ENCODE measurements around the gene CKAP4. TPM values are rescaled to one million over a fixed set of nuclear protein-coding genes. Genes with fewer than 3 reads are reported as not detected.

Gene CKAP4
- total RNA-seq, 2 experiments from 2014 or later, result 14.7 to 15.7 TPM

GRCh38 chr12:106273491-106273890 lies 25.7 kb upstream of the CKAP4 start:
- no peaks in the 10 kb centered on the region for H3K36me3 Mint-ChIP-seq (ENCODE audit: low read depth)
- ChIA-PET CTCF (interaction anchor here (1.5 kb wide), 1 partner anchor 9 kb away, joined by 3 read pairs; no protein-coding TSS in a partner anchor), POLR2A (interaction anchor here (2.2 kb wide), 1 partner anchor 28 kb away, joined by 7 read pairs; no protein-coding TSS in a partner anchor)
- H3K4me3 Mint-ChIP-seq, result no peak overlapping the region
- Histone ChIP-seq H3K27ac (ENCODE audit: low read depth in 1 of 2, low read length in 2 of 2) (no peak overlapping the region), H3K36me3 (ENCODE audit: insufficient read depth, low read length) (no peaks in the 10 kb centered on the region), H3K4me1 (ENCODE audit: insufficient read depth, low read length) (peaks cover 2% of the 10 kb centered on the region), H3K4me3 (ENCODE audit: low read length) (no peak overlapping the region), H3K27me3 (ENCODE audit: control insufficient read depth in 1 of 2, insufficient read depth in 2 of 2, low read length in 2 of 2) (no peaks in the 10 kb centered on the region), H3K9me3 (ENCODE audit: control insufficient read depth in 1 of 2, insufficient read depth in 1 of 2, low read length in 2 of 2) (no peaks in the 10 kb centered on the region)
- H3K27ac Mint-ChIP-seq, result no peak overlapping the region
- no peaks in the 10 kb centered on the region for H3K9me3 Mint-ChIP-seq
- intact Hi-C loops (cut with DNase I, micrococcal nuclease), result no loop called here
- ATAC-seq (ENCODE audit: poor library complexity) (no peak), DNase-seq (no peak)
- H3K27me3 Mint-ChIP-seq, result no peaks in the 10 kb centered on the region
- no peak for TF ChIP-seq CTCF (IDR thresholded peaks at IDR 0.05)
- H3K4me1 Mint-ChIP-seq (ENCODE audit: low read depth), result no peaks in the 10 kb centered on the region

- H3K27me3 ChIP-seq (ENCODE audit: control insufficient read depth in 1 of 2, insufficient read depth in 2 of 2, low read length in 2 of 2), result no peaks in the 10 kb centered on the region
- no peak for TF ChIP-seq CTCF (IDR thresholded peaks at IDR 0.05)
- intact Hi-C loops (cut with DNase I, micrococcal nuclease), result no loop called here
- DNase-seq (no peak), ATAC-seq (ENCODE audit: poor library complexity) (no peak)
- POLR2A ChIA-PET, result interaction anchor here (1.5 kb wide), 1 partner anchor 31 kb away, joined by 3 read pairs; the partner anchor contains the start of gene TCP11L2
- H3K27ac ChIP-seq (ENCODE audit: low read depth in 1 of 2, low read length in 2 of 2), result no peak overlapping the region
- Mint-ChIP-seq H3K27ac (no peak overlapping the region), H3K9me3 (no peaks in the 10 kb centered on the region), H3K4me3 (no peak overlapping the region), H3K4me1 (ENCODE audit: low read depth) (peaks cover 8% of the 10 kb centered on the region), H3K27me3 (no peaks in the 10 kb centered on the region), H3K36me3 (ENCODE audit: low read depth) (no peaks in the 10 kb centered on the region)
- peaks cover 11% of the 10 kb centered on the region for H3K4me1 ChIP-seq (ENCODE audit: insufficient read depth, low read length)
- no peaks in the 10 kb centered on the region for H3K9me3 ChIP-seq (ENCODE audit: control insufficient read depth in 1 of 2, insufficient read depth in 1 of 2, low read length in 2 of 2)
- no peaks in the 10 kb centered on the region for H3K36me3 ChIP-seq (ENCODE audit: insufficient read depth, low read length)
- CTCF ChIA-PET, result interaction anchor here (1.4 kb wide), 1 partner anchor 10 kb away, joined by 3 read pairs; no protein-coding TSS in a partner anchor
- no peak overlapping the region for H3K4me3 ChIP-seq (ENCODE audit: low read length)
Observed at GRCh38 chr12:106271575-106272505, 24.0 kb upstream of the CKAP4 start.

GRCh38 chr12:106269150-106269771 lies 21.4 kb upstream of the CKAP4 start:
- TF ChIP-seq CTCF (IDR thresholded peaks at IDR 0.05), result no peak
- H3K4me3 ChIP-seq (ENCODE audit: low read length), result no peak overlapping the region
- DNase-seq (no peak), ATAC-seq (ENCODE audit: poor library complexity) (no peak)
- Mint-ChIP-seq H3K36me3 (ENCODE audit: low read depth) (no peaks in the 10 kb centered on the region), H3K4me3 (no peak overlapping the region), H3K27ac (no peak overlapping the region), H3K4me1 (ENCODE audit: low read depth) (peaks cover 8% of the 10 kb centered on the region), H3K9me3 (no peaks in the 10 kb centered on the region), H3K27me3 (no peaks in the 10 kb centered on the region)
- ChIA-PET CTCF (interaction anchor here (1.2 kb wide), 1 partner anchor 19 kb away, joined by 3 read pairs; no protein-coding TSS in a partner anchor), POLR2A (interaction anchor here (1.4 to 1.9 kb wide), 2 partner anchors 32 kb away, joined by 6 read pairs; no protein-coding TSS in a partner anchor)
- H3K27me3 ChIP-seq (ENCODE audit: control insufficient read depth in 1 of 2, insufficient read depth in 2 of 2, low read length in 2 of 2), result no peaks in the 10 kb centered on the region
- H3K9me3 ChIP-seq (ENCODE audit: control insufficient read depth in 1 of 2, insufficient read depth in 1 of 2, low read length in 2 of 2), result no peaks in the 10 kb centered on the region
- H3K36me3 ChIP-seq (ENCODE audit: insufficient read depth, low read length), result no peaks in the 10 kb centered on the region
- no peak overlapping the region for H3K27ac ChIP-seq (ENCODE audit: low read depth in 1 of 2, low read length in 2 of 2)
- peaks cover 11% of the 10 kb centered on the region for H3K4me1 ChIP-seq (ENCODE audit: insufficient read depth, low read length)
- intact Hi-C loops (cut with DNase I, micrococcal nuclease), result no loop called here

All from CD4-positive, alpha-beta T cell (primary cell).